ENCODE measurements around the gene SCT. TPM values are rescaled to one million over a fixed set of nuclear protein-coding genes. Genes with fewer than 3 reads are reported as not detected.

The SCT gene
- total RNA-seq, 4 donors from 2014 or later = not detected

DNA sequence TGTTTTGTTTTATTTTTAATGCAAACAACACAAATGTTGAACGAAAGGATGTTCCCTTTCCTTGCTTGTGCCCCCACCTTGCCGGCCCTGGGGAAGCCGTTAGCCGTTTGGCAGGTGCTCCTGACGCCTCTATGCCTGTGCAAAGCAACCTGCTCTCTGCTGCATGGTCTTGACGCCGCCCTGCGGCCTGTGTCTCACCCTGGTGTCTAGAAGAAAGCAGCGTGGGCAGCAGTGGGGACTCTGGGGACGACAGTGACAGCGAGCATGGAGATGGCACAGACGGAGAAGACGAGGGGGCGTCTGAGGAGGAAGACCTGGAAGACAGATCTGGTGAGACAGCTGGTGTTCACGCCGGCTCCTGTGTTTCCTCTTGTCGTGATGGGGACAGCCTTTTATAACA lies 45.2 kb downstream of the SCT start:
- no peak for DNase-seq (ENCODE audit: low spot score)
- TF ChIP-seq, protein P1, sequence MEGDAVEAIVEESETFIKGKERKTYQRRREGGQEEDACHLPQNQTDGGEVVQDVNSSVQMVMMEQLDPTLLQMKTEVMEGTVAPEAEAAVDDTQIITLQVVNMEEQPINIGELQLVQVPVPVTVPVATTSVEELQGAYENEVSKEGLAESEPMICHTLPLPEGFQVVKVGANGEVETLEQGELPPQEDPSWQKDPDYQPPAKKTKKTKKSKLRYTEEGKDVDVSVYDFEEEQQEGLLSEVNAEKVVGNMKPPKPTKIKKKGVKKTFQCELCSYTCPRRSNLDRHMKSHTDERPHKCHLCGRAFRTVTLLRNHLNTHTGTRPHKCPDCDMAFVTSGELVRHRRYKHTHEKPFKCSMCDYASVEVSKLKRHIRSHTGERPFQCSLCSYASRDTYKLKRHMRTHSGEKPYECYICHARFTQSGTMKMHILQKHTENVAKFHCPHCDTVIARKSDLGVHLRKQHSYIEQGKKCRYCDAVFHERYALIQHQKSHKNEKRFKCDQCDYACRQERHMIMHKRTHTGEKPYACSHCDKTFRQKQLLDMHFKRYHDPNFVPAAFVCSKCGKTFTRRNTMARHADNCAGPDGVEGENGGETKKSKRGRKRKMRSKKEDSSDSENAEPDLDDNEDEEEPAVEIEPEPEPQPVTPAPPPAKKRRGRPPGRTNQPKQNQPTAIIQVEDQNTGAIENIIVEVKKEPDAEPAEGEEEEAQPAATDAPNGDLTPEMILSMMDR (IDR thresholded peaks at IDR 0.05) = no peak
- no peak for ATAC-seq (ENCODE audit: low FRiP score)

DNA sequence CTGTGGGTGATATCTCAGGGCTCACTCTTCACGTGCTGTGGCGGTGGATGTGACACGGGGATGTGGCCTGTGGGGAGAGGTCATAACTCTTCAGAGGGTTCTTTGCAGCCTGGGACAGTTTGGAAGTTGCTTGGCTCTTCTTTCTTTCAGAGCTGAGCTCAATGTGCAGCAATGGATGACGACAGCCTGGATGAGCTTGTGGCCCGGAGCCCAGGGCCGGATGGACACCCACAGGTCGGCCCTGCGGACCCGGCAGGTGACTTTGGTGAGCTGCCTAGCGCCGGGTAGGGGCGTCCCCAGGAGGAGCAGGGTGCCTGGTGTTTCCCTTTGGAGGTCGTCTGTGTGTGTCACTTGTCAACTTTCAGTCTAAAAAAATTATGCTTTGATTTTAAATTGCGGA lies 45.6 kb downstream of the SCT start:
- no peak for DNase-seq (ENCODE audit: low spot score)
- no peak for ATAC-seq (ENCODE audit: low FRiP score)
- TF ChIP-seq, protein P1 (IDR thresholded peaks at IDR 0.05) = no peak

DNA sequence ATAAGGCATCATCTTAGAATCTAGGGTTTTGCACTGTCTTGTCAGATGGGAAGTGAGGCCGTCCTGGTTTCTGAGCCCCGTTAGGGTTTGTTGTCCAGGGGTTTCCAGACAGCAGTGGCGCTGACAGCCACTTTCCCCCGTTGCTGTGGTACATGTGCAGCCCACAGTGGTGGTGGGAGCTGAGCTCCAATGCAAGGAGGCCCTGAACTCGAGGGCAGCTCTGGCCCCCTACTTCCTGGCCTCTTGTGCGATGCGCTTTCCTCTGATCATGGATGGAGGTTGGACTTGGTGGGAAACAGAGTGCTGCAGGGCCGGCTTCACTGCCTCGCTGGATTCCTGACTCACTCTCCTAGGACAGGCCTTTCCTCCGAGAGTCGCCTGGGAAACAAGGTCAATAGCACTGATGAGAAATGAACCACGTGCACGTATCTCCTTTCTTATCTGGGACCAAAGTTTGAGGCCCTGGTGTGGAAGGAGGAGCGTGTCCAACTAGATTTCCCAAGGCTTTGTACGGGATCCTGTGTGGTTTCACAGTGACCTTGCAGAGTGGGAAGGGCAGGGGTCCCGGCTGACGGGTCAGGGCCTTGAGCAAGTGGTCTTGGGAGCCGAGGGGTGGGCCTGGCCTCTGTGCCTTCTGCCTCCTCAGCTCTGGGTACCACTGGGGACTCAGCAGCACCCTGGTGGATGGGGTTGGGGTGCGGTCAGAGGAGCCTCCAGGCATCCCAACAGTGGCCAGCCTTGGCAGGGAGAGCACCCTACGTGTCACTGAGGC lies 47.0 kb downstream of the SCT start:
- no peak for ATAC-seq (ENCODE audit: low FRiP score)
- TF ChIP-seq, protein P1 (IDR thresholded peaks at IDR 0.05) = no peak
- no peak for DNase-seq (ENCODE audit: low spot score)

DNA sequence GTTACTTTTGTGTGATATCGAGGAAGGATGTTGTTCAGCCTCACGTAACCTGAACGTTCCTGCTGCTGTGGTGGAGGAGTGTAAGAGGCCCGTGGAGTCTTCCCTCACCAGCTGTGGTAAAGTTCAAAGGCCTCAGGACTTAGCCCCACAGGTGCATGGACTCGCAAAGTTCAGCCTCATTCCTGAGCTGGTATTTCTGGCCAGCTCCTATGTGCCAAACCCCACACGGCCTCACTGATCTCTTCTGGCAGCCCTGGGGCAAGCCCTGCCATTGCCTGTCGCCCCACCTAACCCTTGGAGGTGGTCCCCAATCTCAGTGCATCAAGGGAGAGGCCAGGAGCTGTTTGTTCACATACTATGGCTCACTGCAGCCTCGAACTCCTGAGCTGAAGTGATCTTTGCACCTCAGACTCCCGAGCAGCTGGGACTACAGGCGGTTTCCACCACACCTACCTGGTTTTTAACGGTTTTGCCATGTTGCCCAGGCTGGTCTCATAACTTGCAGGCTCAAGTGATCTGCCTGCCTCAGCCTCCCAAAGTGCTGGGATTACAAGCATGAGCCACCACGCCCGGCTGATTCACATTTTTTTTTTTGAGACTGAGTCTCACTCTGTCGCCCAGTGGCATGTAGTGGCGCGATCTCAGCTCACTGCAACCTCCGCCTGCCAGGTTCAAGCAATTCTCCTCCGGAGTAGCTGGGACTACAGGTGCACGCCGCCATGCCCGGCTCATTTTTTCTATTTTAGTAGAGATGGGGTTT lies 48.5 kb downstream of the SCT start:
- DNase-seq (ENCODE audit: low spot score) (no peak), ATAC-seq (ENCODE audit: low FRiP score) (no peak)
- TF ChIP-seq, protein P1 (IDR thresholded peaks at IDR 0.05) = no peak

DNA sequence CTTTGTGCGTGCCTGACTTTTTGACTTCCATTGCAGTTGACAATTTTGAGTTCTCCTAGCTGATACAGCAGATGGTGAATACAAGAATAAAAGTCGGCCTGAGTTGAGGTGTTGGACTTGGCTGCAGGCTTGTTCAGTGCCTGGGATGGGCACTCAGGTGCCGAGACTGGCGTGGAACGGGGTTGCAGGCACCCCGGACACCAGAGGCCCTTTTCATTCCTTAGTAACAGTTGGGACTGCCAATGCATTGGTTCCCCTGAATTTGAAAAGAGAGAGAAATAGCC lies 49.4 kb downstream of the SCT start:
- TF ChIP-seq, protein P1 (IDR thresholded peaks at IDR 0.05) = no peak
- ATAC-seq (ENCODE audit: low FRiP score) = no peak
- no peak for DNase-seq (ENCODE audit: low spot score)

DNA sequence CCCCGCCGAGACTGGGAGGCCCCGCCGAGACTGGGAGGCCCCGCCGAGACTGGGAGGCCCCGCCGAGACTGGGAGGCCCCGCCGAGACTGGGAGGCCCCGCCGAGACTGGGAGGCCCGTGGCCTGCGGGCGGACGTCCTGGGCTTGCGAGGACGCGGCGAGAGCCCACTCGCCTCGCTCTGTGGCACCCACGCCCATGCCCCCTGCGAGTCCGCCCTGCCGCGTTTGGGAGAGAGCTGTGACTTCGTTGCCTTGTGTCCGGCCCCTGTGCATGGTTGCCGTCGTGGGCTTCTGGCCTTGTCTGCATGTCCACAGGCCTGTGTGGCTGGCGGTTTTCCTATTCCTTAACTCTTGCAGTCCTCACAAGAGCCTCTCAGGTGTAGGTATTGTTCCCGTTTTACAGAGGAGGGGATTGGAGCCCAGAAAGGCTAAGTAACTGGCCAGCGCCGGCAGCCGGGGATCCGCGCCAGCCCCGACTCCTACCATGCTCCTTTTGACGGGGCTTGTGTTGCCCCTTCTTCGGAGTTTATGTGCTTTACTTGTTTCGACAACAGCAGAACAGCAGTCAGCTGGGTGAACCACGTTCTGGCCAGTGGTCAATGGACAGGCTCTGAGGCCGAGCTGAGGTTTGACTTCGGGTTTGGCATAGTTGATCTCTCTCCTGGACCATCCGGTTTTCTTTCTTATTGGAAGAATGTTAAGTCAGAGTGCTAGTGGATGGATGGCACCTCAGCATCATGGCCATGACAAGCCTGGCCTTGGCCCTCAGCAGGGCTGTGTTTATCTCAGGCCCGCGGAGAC lies 50.0 kb downstream of the SCT start:
- TF ChIP-seq, protein P1 (IDR thresholded peaks at IDR 0.05) = no peak
- DNase-seq (ENCODE audit: low spot score) (no peak), ATAC-seq (ENCODE audit: low FRiP score) (no peak)

Other genes with a start within 250 kb of the SCT start
- gene PKP3, start 233.0 kb downstream of the SCT start, total RNA-seq = under 1 TPM in 3 of 4 donors, not detected in 1; 0.09 to 0.96 (median 0.95) TPM
- 10 to 100 TPM; 17.6 to 42.1 (median 31.0) TPM for gene SIGIRR, start 212.2 kb downstream of the SCT start, total RNA-seq
- 1 to 10 TPM in 3 of 4 donors, under 1 TPM in 1; 0.79 to 3.6 (median 3.1) TPM for gene ANO9, start 185.2 kb downstream of the SCT start, total RNA-seq
- gene PTDSS2, start 176.9 kb downstream of the SCT start, total RNA-seq = 10 to 100 TPM; 33.0 to 45.2 (median 39.0) TPM
- 100 to 1,000 TPM; 218 to 259 (median 230) TPM for gene RNH1, start 119.9 kb downstream of the SCT start, total RNA-seq
- gene HRAS, start 91.6 kb downstream of the SCT start, total RNA-seq = 10 to 100 TPM; 30.1 to 44.9 (median 35.0) TPM
- under 1 TPM in 3 of 4 donors, not detected in 1; 0.24 to 0.38 (median 0.32) TPM for gene LRRC56, start 89.7 kb downstream of the SCT start, total RNA-seq
- gene LMNTD2, start 66.4 kb downstream of the SCT start, total RNA-seq = 1 to 10 TPM in 3 of 4 donors, under 1 TPM in 1; 0.95 to 5.5 (median 1.7) TPM
- gene RASSF7, start 66.2 kb downstream of the SCT start, total RNA-seq = 10 to 100 TPM in 3 of 4 donors, 1 to 10 TPM in 1; 9.1 to 31.8 (median 13.4) TPM
- 10 to 100 TPM; 14.7 to 34.9 (median 22.4) TPM for gene PHRF1, start 50.7 kb downstream of the SCT start, total RNA-seq
- gene IRF7, start 11.2 kb downstream of the SCT start, total RNA-seq = 10 to 100 TPM; 15.4 to 56.8 (median 35.6) TPM
- not detected for gene CDHR5, start 2.2 kb downstream of the SCT start, total RNA-seq
- under 1 TPM in 1 of 4 donors, not detected in 3; 0.50 TPM for gene DRD4, start 10.1 kb upstream of the SCT start, total RNA-seq
- 10 to 100 TPM; 20.3 to 29.0 (median 23.0) TPM for gene DEAF1, start 68.0 kb upstream of the SCT start, total RNA-seq
- gene TMEM80, start 68.6 kb upstream of the SCT start, total RNA-seq = 10 to 100 TPM; 16.9 to 31.5 (median 21.1) TPM
- gene EPS8L2, start 79.0 kb upstream of the SCT start, total RNA-seq = 10 to 100 TPM; 14.1 to 27.6 (median 22.3) TPM
- gene TALDO1, start 120.3 kb upstream of the SCT start, total RNA-seq = 100 to 1,000 TPM; 183 to 295 (median 239) TPM
- 10 to 100 TPM; 12.5 to 19.8 (median 15.1) TPM for gene GATD1, start 150.3 kb upstream of the SCT start, total RNA-seq
- gene CEND1, start 162.9 kb upstream of the SCT start, total RNA-seq = not detected
- 10 to 100 TPM in 3 of 4 donors, 1 to 10 TPM in 1; 7.5 to 21.9 (median 12.7) TPM for gene SLC25A22, start 171.1 kb upstream of the SCT start, total RNA-seq
- gene PIDD1, start 178.1 kb upstream of the SCT start, total RNA-seq = 10 to 100 TPM in 1 of 4 donors, 1 to 10 TPM in 3; 7.1 to 22.9 (median 8.3) TPM
- 1,000 to 10,000 TPM in 1 of 4 donors, 100 to 1,000 TPM in 3; 555 to 1,150 (median 858) TPM for gene RPLP2, start 182.8 kb upstream of the SCT start, total RNA-seq
- 100 to 1,000 TPM; 256 to 543 (median 355) TPM for gene PNPLA2, start 191.7 kb upstream of the SCT start, total RNA-seq
- 10 to 100 TPM in 1 of 4 donors, 1 to 10 TPM in 3; 6.3 to 39.7 (median 6.9) TPM for gene CRACR2B, start 200.7 kb upstream of the SCT start, total RNA-seq
- 100 to 1,000 TPM; 328 to 675 (median 614) TPM for gene CD151, start 205.8 kb upstream of the SCT start, total RNA-seq
- 100 to 1,000 TPM in 3 of 4 donors, 10 to 100 TPM in 1; 95.5 to 165 (median 110) TPM for gene POLR2L, start 215.3 kb upstream of the SCT start, total RNA-seq
- 100 to 1,000 TPM; 145 to 234 (median 175) TPM for gene TSPAN4, start 215.7 kb upstream of the SCT start, total RNA-seq

Data from omental fat pad (tissue), 4 donors.